B cell (primary cell): ENCODE measurements around the gene ATF7IP2.

ENCODE experiments used
- EZH2 ChIP-seq: IDR thresholded peaks from 2 replicates; pipeline ENCODE4 v1.6.1; 2012; ENCODE audit warnings: borderline replicate concordance, low read depth, mild to moderate bottlenecking, moderate library complexity, low read length; ENCODE audit not compliant: insufficient read depth, poor library complexity, severe bottlenecking
- TF ChIP-seq, protein P1 (sequence below): fragments of 200-600 bp; IDR thresholded peaks from one replicate; pipeline ENCODE4 v1.8.0; 2022; ENCODE audit warnings: antibody characterized with exemption, mild to moderate bottlenecking

DNA sequence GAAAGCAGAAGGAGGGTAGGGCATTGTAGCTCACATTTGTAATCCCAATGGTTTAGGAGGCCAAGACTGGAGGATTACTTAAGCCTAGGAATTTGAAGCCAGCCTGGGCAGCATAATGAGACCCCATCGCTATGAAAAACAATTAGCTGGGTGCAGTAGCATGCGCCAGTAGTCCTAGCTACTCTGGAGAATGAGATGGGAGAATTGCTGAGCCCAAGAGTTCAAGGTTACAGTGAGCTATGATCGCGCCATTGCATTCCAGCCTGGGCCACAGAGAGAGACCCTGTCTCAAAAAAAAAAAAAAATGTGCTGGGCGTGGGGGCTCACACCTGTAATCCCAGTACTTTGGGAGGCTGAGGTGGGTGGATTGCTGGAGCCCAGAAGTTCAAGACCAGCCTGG lies 5.0 kb downstream of the ATF7IP2 start:
- TF ChIP-seq, protein P1, sequence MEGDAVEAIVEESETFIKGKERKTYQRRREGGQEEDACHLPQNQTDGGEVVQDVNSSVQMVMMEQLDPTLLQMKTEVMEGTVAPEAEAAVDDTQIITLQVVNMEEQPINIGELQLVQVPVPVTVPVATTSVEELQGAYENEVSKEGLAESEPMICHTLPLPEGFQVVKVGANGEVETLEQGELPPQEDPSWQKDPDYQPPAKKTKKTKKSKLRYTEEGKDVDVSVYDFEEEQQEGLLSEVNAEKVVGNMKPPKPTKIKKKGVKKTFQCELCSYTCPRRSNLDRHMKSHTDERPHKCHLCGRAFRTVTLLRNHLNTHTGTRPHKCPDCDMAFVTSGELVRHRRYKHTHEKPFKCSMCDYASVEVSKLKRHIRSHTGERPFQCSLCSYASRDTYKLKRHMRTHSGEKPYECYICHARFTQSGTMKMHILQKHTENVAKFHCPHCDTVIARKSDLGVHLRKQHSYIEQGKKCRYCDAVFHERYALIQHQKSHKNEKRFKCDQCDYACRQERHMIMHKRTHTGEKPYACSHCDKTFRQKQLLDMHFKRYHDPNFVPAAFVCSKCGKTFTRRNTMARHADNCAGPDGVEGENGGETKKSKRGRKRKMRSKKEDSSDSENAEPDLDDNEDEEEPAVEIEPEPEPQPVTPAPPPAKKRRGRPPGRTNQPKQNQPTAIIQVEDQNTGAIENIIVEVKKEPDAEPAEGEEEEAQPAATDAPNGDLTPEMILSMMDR, result no peak
- no peak for TF ChIP-seq EZH2
